Activated T-cell treated with anti-CD3 and anti-CD28 coated beads, Interleukin-2, amount 50 U/mL, for 1 hour (primary cell): ENCODE results near the gene NADK2.
A peak's percentile ranks its signal among the peaks of the same experiment; 100 is the strongest.

ENCODE experiments used
- DNase-seq: peaks from one replicate; pipeline ENCODE4 v3.0.0-alpha.2; 2020

The NADK2 gene

DNA sequence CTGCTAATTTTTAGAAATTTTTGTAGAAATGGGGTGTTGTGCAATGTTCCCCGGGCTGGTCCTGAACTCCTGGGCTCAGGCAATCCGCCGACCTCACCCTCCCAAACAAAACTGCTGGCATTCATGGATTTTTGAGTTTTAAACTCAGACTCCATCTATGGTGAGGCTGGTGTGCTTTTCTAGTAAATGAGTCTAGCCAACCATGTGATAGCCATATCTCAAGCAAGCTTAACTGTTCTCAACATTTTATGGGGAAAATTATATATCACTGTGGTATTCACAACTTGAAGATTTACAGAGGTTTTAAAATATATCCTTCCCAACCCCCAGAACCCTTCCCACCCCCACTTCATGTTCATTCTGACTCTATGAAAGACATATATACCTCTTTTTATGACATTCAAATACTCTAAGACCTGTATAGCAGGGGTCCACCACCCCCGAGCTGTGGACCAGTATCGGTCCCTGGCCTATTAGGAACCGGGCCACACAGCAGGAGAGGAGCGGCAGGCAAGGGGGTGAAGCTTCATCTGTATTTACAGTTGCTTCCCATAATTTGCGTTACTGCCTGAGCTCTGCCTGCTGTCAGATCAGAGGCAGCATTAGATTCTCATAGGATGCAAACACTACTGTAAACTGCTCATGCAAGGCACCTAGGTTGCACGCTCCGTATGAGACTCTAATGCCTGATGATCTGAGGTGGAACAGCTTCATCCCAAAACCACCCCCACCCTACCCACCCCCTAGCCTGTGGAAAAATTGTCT lies 4.5 kb upstream of the NADK2 start:
- no peak for DNase-seq

DNA sequence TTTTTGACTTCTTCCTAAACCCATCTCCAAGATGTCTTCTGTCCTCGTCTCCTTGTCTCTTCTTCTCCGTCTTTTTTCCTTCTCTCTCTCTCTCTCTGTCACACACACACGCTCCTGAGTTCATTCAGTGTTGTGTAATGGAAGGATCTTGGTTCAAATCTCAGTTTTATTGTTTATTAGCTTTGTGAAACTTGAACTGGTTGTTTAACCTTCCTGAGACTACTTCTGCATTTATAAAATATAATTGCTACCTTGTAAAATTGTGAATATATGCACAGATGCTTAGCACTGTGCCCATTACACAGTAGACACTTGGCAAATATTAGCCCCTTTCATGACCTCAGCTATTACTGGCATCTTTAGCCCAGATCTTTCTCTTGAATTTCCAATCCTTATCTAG lies 2.4 kb upstream of the NADK2 start:
- DNase-seq, result no peak

DNA sequence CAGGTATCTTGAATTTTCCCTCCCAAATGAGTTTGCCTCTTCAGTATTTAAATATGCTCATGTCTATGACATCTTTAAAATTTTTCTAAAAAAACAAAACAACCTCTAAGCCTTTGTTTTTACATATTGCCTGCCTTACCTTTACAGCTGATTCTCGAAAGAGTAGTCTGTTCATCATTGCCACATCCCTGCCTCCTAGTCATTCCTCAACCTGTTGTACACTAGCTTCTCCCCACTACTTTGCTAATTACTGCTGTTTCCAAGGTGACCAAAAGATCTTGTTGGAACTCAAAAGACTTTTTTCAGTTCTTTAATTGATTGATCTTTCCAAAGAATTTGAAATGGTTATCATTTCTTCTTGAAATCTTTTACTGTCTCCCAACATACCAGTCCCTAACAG lies 1.9 kb upstream of the NADK2 start:
- no peak for DNase-seq

DNA sequence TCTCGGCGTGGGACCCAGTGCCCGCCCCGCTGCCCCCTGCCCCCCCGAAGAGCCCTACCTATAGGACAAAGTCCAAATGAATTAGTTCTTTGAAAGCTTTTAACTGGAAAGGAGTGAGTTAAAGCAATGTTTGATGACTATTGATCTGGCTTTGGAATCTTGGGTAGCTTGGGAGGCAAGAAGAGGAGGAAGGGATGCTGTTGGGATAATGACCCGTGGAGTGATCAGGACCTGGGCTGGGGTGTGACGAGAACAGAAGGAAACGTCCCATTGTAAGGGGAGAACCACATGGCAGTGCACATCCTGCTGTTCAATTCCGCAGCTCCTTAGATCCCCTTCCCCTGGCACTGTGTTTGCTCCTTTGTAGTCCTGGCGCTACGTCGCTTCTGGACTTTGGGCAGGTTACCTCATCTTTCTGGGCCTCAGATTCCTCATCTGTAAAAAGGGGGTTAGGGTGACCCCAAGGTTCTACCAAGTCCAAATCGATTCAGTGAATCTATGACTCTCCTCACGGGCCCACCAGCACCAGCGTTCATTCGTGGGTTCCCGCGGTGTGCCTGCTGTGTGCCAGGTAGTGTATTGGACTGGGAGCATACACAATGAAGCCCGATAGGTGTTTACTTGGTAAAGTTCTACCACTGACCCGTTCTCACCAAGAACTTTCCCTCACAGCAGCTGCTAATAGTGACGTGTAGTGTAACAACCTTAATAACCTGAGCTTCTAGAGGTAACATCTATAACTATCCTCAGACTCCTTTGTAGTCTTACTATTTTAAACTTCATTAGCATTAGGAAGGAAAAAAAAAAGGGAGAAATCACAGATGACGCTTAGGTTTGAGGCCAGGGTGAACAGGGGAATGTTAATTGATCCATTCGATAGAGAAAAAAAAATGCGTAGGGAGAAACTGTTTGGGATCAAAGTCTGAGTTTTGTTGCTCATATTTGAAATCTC lies 1.1 kb upstream of the NADK2 start:
- DNase-seq, result peak; percentile 20

DNA sequence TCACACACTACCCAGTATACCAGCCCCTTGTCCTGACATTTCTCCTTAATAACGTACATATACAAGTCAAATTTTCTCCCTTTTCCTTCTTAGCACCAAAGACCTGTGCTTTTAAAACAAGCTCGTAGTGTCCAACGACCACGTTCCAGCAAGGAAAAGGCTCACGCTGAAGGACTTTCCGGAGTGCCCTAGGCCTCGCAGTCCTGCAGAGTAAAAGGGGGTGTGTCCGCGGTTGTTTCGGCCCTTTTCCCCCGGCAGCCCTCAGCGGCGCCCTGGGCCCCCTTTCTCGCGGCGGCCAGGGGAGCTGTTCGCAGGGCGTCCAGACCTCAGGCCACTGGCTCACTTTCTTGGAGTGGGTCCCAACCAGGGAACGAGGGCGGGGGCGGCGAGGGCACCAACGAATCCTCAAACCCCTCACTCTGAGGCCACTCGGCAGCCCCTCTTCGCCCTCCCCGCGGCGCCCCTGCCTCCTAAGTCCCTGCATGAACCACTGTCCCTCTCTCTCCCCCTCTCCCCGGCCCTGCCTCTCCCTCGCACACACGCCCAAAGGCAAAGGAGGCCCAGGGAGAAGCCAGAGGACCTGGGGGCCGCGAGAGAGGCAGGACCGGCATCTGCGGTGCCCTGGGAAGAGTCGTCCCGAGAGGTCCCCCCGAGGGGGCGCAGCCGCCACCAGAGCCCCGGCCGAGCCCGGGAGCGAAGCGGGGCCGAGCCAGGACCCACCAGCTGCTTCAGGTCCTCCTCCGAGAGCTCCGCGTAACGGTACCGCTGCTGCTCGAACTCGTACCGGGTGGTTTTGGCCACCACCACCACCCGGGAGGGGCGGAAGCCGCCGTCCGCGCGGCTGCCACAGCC lies 720 bp downstream of the NADK2 start:
- DNase-seq, result peak; percentile 38

DNA sequence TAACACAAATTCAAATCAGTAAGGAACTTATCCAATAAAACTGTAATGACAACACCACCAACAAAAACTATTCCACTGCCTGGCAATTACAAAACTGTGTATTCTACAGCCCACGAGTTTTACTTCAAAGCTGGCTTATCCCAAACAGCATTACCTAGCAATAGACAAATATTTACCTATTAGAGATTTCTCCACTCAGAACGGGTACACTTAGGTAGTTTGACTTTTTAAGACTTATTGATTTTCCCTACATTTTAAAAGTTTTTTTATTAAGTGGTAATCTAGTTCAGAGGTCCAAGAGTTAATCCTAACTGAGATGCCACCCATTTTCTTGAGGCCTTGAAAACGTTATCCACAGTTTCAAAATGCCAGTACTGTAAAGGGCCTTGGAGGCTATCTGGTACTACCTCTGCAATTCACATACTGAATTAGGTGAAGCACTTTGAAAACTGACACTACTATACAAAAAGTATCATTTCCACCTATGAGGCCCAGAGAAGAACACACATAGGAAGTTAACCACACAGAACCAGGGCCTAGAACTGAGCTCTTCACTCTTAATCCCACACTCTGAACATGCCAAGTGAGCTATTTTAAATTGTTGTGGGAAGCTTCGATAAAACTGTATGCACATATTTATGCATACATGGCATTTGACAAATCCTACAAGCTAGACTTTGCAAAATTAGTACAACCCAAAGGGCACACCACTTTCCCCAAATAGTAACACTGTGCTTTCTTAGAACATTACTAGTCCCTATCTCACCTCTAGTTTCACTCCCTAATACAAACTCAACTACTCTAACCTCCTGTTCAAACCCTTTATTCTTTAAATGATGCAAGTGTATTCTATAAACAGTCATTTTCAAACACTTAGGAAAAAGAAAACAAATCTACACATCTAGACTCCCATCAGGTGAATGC lies 2.1 kb downstream of the NADK2 start:
- DNase-seq, result no peak

DNA sequence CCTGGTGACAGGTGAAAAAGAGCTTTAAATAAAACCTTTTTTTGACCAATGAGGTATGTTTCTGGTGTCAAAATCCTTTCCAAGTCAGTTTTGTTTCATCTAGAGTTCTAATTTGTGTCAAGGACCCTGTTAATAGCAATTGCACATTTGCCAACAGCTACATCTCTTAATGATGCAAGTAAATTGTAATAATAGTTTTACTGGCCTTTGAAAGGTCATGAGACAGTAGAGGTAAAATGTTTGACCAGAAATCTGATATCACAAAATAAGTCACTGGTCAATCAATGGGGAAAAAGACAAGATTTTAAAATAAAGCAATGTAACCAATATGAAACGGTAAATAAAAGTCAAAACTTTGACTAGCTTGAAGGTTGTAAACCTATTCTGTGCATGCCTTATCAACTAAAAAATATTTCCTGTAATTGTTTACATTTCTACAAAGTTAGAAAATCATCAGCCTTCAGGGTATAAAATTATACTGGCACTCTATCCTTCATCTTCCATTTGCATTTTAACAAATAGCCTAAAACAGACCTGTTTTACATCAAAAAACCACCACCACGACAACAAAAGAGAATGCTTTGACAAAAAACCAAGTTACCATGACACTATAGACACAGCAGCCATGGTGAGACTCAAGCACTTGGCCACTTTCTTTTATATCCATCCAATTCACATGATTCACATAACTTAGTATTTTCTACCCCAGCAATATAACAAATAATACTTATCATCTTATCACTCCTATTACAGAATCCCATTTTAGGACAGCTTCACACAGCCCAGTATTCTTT lies 3.0 kb downstream of the NADK2 start:
- no peak for DNase-seq

DNA sequence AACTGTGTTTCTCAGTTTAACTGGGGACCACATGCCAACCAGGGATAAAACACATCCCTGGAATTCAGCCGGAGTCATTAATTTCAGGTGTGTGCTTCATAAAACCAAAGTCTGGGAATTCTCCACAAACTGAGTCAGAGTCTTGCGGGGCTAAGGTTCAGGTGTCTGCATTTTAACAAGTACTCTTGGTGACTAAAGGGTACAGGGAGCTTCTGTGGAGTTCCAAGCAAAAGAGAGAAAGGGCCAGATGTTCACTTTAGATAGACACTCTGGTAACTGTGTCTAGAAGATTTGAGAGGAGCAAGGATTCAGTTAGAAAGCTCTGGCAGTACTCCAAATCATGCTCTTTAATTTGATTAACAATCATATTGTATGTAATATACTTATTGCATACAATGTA lies 4.0 kb downstream of the NADK2 start:
- no peak for DNase-seq

DNA sequence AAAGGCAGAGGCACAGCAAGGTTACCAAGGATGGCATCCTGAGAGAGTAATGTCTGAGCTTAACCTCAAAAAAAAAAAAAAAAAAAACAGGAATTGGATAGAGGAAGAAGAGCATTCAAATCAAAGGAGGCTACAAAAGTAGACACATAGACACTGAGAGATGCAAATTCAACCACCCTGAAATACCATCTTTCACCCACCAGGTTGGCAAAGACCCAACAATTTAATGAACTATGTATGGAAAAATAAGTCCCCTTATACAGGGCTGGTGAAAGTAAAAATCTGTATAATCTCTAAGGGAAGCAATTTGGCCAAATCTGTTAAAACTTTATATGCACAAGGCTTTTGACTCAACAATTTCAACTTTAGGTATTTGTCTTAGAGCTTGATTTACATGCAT lies 4.9 kb downstream of the NADK2 start:
- DNase-seq, result no peak

DNA sequence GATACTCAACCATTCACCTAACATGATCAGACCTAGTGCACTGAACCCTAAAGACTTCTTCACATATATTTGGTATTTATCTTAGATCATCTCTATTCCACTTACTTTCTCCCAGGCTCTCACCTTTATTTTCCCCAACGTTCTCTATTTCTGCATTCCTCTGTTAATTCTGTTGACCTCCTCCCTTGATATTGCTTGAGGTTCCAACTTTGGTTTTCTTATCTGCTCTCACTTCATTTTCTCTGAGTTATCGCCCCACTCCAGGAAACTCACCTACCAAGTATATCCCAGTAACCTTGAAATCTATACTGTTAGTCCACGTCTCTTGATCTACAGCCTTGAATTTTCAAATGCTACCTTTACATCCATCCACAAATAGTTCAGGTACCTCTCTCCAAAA lies 9.2 kb downstream of the NADK2 start:
- DNase-seq, result no peak

DNA sequence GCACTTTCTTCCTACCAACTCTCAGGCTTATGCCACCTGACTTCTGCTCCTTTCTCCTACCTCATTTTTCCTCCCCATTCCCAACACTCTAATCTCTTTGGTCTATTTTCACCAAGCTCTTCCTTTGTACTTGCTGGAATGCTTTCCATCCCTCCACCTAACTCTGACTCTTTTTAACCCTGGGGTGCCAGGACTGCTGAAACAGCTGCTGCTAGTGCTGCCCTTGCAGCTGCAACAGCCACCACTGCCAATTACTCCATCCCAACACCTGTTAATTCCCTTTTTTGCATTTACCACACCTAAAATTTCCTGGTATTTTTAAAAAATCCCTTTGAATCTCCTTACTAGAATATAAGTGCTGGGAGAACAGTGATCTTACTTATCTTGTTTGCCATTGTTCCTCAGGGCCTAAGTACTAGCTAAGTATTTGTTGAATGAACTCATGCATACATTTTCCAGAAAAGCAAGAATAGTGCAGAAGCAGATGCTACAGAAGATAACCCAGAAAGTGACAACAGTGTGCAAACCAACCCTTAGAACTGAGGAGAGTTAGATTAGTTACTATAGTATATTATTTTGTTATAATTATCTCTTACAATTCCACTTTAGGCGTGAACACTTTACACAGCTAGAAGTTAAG lies 11.5 kb downstream of the NADK2 start:
- DNase-seq, result no peak

DNA sequence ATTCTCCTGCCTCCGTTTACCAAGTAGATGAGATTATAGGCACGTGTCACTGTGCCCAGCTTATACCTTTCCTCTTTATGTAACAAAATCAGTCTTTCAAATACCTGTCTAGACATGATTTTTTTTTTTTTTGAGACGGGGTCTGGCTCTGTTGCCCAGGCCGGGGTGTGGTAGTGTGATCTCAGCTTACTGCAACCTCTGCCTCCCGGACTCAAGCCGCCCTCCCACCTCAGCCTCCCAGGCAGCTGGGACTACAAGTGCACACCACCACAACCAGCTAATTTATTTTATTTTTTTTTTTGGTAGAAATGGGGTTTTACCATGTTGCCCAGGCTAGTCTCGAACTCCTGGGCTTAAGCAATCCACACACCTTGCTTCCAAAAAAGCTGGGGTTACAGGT lies 13.2 kb downstream of the NADK2 start:
- DNase-seq, result no peak

DNA sequence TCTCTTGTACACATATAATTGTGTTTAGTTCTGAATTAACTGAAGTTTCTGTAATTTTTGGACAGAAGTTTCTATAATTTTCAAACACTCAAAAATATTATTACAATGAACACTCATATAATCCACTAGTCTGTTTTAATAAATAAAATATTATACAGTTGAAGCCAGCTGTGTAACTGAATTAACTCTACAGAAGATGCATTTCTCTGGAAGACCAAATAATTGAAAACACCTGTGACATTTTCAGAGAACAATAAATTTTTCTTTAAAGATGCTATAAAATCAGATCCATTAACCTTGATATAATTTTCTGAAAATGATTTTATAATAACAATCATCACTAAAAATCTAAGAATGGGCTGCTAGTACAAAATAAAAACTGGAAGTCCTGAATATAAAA lies 14.7 kb downstream of the NADK2 start:
- DNase-seq, result no peak

DNA sequence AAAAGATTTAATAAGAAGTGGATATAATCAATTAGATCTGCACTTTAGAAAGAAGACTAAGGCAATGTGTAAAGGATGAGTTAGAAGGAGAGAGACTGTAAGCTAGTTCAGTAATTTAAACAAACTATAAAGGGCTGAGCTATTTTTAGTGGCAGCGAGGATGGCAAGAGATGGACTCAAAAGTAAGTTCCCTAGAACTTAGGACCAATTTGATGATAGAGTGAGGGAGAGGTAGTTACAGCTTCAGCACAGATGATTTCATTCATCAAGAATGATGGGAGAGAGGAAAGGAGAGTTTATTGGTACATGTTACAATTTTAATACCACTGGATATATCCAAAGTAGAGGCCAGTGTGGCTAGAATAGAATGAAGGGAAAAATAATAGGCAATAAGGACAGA lies 19.1 kb downstream of the NADK2 start:
- no peak for DNase-seq

DNA sequence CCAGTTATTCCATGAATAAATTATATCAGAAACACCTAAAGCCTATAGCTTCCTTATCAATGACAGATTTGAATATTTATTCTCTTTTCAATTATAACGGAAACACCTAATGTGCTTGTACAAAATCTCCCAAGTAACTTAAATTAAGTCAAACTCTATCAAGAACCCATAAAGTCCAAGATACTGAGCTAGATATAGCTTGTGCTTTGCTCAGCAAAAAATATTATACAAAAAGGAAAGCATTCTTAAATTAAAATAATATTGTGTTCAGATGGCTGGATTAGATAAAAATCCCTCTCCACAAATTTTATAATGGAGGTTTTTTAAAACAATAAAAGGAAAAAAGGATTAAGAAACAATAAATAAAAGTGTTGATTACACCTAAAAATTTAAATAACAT lies 23.7 kb downstream of the NADK2 start:
- no peak for DNase-seq

DNA sequence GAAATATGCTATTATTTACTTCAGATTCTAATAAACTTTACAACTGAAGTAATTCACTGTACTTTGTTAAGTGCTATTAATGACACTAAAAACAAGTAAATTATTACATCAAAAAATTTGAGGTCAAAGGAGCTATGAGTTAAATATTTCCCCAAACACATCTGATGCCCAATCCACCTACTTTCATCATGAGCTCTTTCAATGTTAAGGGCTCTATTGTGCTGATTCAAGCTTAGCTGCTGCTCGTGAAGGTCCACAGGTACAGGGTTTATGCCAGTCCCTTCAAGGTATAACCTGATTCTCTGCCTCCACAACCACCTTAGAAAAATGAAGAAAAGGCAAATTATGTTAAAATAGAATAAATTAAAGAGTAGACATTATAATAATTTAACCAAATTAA lies 24.2 kb downstream of the NADK2 start:
- DNase-seq, result no peak

DNA sequence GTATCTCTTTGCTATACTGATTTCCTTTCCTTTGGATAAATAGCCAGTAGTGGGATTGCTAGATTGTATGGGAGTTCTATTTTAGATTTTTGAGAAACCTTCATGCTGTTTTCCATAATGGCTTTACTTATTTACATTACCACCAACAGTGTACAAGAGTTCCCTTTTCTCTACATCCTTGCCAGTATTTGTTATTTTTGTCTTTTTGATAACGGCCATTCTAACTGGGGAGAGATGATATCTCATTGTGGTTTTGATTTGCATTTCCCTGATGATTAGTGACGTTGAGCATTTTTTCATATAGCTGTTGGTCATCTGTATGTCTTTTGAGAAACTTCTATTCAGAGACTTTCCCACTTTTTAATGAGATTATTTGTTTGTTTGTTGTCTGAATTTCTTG lies 25.8 kb downstream of the NADK2 start:
- DNase-seq, result no peak

DNA sequence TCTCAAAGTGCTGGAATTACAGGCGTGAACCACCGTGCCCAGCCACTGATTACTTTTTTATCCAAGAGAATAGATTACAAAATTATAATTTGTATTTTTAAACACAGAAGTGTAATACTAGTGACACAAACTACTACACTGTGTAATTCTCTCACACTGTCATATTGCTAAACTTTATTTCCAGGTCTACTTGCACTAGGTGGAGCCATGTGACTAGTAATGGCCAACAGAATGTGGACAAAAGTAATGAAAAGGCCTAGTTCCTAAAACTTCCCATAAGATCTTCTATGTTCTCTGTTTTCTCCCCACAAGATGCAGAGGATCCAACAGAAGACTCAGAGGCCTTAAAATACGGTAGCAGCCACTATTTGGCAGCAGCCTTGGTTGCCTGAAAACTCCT lies 27.3 kb downstream of the NADK2 start:
- DNase-seq, result no peak

DNA sequence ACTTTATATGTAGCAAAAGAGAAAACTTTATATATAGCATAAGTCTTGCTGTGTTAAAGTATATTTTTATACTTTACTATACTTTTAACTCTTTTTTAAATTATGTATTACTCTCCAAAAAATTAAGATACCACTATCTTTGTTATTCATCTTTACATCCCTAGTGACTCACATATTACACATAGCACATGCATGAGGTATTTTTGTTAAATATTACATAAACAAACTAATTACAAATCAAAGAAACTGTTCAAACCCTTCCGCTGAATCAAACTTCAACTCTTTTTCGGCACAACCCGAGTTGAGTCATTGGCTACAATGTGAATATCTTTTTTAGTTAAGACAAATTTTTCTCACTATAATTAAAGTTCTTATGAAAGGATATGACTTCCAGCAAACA lies 32.1 kb downstream of the NADK2 start:
- DNase-seq, result no peak

DNA sequence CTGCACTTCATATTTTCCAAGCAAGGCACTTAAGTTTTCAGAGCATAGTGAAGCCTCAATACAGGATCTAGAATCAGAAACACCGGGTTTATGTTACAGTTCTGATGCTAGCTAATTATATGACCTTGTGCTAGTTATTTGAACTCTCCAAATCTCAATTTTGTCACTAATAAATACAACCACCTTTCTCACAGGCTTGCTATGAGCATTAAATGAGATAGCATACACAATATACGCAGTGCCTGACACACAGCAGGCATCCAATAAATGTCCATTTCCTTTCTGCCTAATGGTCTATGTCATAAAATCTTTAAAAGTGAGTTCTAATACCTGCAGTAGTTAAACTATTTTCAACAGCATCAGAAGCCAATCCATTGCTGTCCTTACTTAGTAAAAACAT lies 32.9 kb downstream of the NADK2 start:
- DNase-seq, result no peak

DNA sequence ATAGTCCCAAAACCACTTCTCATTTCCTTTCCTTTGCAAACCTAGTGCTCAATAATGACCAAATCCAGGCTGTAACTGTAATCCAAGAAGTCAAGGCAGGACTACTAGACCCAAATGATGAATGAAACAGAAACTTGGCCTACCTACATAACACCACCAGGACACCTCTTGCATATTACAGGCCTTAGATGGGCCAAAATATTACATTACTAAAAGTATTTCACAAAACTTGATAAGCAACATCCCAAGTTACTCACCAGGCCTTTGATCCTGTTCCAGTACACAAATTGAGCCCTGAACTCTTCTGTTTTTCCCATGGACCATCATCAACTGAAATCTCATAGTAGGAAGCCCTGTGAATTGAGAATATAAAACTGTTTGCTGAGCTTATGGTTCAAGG lies 34.8 kb downstream of the NADK2 start:
- no peak for DNase-seq
